PC-9 (cell line): ENCODE data around the gene MT1G. TPM values are rescaled to one million over a fixed set of nuclear protein-coding genes. Genes with fewer than 3 reads are reported as not detected.

Experiments used
- BruUV-seq: library from RNA; stranded (reverse); fragments of 400-500 nt; replicated peaks from 2 replicates; lab custom pipeline; 2021; lab: Mats Ljungman, UMichigan
- CTCF ChIA-PET: fragments of 300-600 bp; sonication (Branson Sonifier 250); formaldehyde crosslinking; loops from one replicate; lab custom pipeline; 2022; ENCODE audit warnings: antibody characterized with exemption; lab: Charles Lee
- POLR2A ChIA-PET: fragments of 300-600 bp; sonication (Branson Sonifier 250); formaldehyde crosslinking; loops from one replicate; lab custom pipeline; 2022; ENCODE audit warnings: antibody characterized with exemption; ENCODE audit not compliant: unreplicated experiment; lab: Charles Lee
- DNase-seq, 2 experiments: peaks; one replicate each; pipeline versions ENCODE4 v3.0.0 to v3.0.0-alpha.2; 2015 to 2022; ENCODE audit warnings: mixed read lengths in 1 of 2
- H2AFZ ChIP-seq: fragments of 200-600 bp; sonication (generic); 2 replicates; pipeline ENCODE4 v1.8.1; 2017; ENCODE audit warnings: antibody characterized with exemption
- H3F3A ChIP-seq: fragments of 200-600 bp; sonication (generic); 2 replicates; pipeline ENCODE4 v1.8.1; 2017; ENCODE audit warnings: antibody characterized with exemption, mild to moderate bottlenecking, low read depth; ENCODE audit not compliant: insufficient read depth
- H3K27ac ChIP-seq: fragments of 200-600 bp; sonication (generic); 2 replicates; pipeline ENCODE4 v1.6.1; 2016; ENCODE audit warnings: mixed run types
- H3K27me3 ChIP-seq: fragments of 200-600 bp; sonication (generic); 2 replicates; pipeline ENCODE4 v1.6.1; 2016; ENCODE audit warnings: low read depth, mixed run types; ENCODE audit not compliant: insufficient read depth
- H3K36me3 ChIP-seq: fragments of 200-600 bp; sonication (generic); 2 replicates; pipeline ENCODE4 v1.6.1; 2016; ENCODE audit warnings: low read depth, mixed run types
- H3K4me1 ChIP-seq: fragments of 200-600 bp; sonication (generic); replicated peaks from 2 replicates; pipeline ENCODE4 v1.6.1; 2016; ENCODE audit warnings: mixed run types; ENCODE audit not compliant: insufficient read depth
- H3K4me2 ChIP-seq: fragments of 200-600 bp; sonication (generic); 2 replicates; pipeline ENCODE4 v1.6.1; 2017; ENCODE audit warnings: mixed run types
- H3K4me3 ChIP-seq: fragments of 200-600 bp; sonication (generic); 2 replicates; pipeline ENCODE4 v1.6.1; 2016; ENCODE audit warnings: mixed run types
- H3K79me2 ChIP-seq: fragments of 200-600 bp; sonication (generic); 2 replicates; pipeline ENCODE4 v1.6.1; 2017; ENCODE audit warnings: low read depth, mixed run types
- H3K9me2 ChIP-seq: fragments of 200-600 bp; sonication (generic); 2 replicates; pipeline ENCODE4 v1.8.1; 2017; ENCODE audit warnings: mild to moderate bottlenecking; ENCODE audit not compliant: insufficient read depth
- H3K9me3 ChIP-seq: fragments of 200-600 bp; sonication (generic); 2 replicates; pipeline ENCODE4 v1.8.1; 2016; ENCODE audit warnings: low read depth; ENCODE audit not compliant: insufficient read depth
- H4K20me1 ChIP-seq: fragments of 200-600 bp; sonication (generic); 2 replicates; pipeline ENCODE4 v1.8.1; 2017; ENCODE audit not compliant: insufficient read depth
- CTCF ChIP-seq: fragments of 200-600 bp; sonication (generic); conservative IDR thresholded peaks from 2 replicates; pipeline ENCODE4 v1.6.1; 2017; ENCODE audit warnings: mixed run types, antibody characterized with exemption, mild to moderate bottlenecking, moderate library complexity
- EZH2 ChIP-seq: fragments of 200-600 bp; sonication (generic); IDR thresholded peaks from 2 replicates; pipeline ENCODE4 v1.8.0; 2017; ENCODE audit warnings: antibody characterized with exemption, low read depth
- intact Hi-C: fragments of 100-400 bp; cut with micrococcal nuclease; formaldehyde crosslinking; loops from one replicate; pipeline ENCODE4 v1.10.0; 2022; ENCODE audit not compliant: unreplicated experiment
- total RNA-seq: library from RNA; stranded (reverse); gene quantifications from 2 replicates; pipeline ENCODE4 v1.2.3, GENCODE V29; 2021

The MT1G gene
- total RNA-seq, 1 experiment from 2014 or later: not detected

- DNase-seq: no peak
- H3K4me2 ChIP-seq: peak overlapping the region; percentile 71
- no peaks in the 10 kb centered on the region for H3K36me3 ChIP-seq
- peak overlapping the region; percentile 32; the same call in 1 of the 2 replicates for H3K4me3 ChIP-seq
- H3K79me2 ChIP-seq: no peaks in the 10 kb centered on the region
- ChIA-PET POLR2A (interaction anchor here (0.5 to 0.6 kb wide), 2 partner anchors 96 to 365 kb away, joined by 4 to 6 read pairs; no protein-coding TSS in a partner anchor), CTCF (interaction anchor here (0.6 to 1.8 kb wide), 8 partner anchors 12 to 67 kb away, joined by 3 to 13 read pairs (median 3); partner anchors contain the start of gene MT2A)
- no peak overlapping the region for H2AFZ ChIP-seq
- H3K9me2 ChIP-seq: no peaks in the 10 kb centered on the region
- H3K9me3 ChIP-seq: no peaks in the 10 kb centered on the region
- no peak overlapping the region for H3K27ac ChIP-seq
- H4K20me1 ChIP-seq: no peaks in the 10 kb centered on the region
- BruUV-seq: no TSS peak
- H3F3A ChIP-seq: peaks cover 24% of the 10 kb centered on the region
- H3K27me3 ChIP-seq: no peaks in the 10 kb centered on the region
- H3K4me1 ChIP-seq: peaks cover 34% of the 10 kb centered on the region
- no peak for TF ChIP-seq EZH2
- TF ChIP-seq CTCF: 0 out of 2 replicates have a peak, but pooled peaks have one; percentile 7
- intact Hi-C loops: loop anchor here (1.0 to 5.0 kb wide), 3 partner anchors 36 to 43 kb away; partner anchors contain the start of genes MT1X and MT2A
Observed at GRCh38 chr16:56643833-56644232, 24.0 kb downstream of the MT1G start.

- H3K4me2 ChIP-seq: peak overlapping the region; percentile 71
- BruUV-seq: no TSS peak
Observed at GRCh38 chr16:56643080-56643778, 24.6 kb downstream of the MT1G start.

More at GRCh38 chr16:56643080-56643778, 24.6 kb downstream of the MT1G start:
- intact Hi-C loops: loop anchor here (1.0 to 5.0 kb wide), 3 partner anchors 35 to 42 kb away; partner anchors contain the start of genes MT1X and MT2A
- POLR2A ChIA-PET: interaction anchor here (0.5 to 0.6 kb wide), 2 partner anchors 95 to 364 kb away, joined by 4 to 6 read pairs; no protein-coding TSS in a partner anchor
- H2AFZ ChIP-seq: no peak overlapping the region
- no peak overlapping the region for H3K27ac ChIP-seq
- H3K4me1 ChIP-seq: peaks cover 34% of the 10 kb centered on the region
- H3K4me3 ChIP-seq: peak overlapping the region; percentile 32; the same call in 1 of the 2 replicates
- no peaks in the 10 kb centered on the region for H4K20me1 ChIP-seq
- no peaks in the 10 kb centered on the region for H3K9me2 ChIP-seq
- CTCF ChIA-PET: interaction anchor here (0.6 to 1.8 kb wide), 9 partner anchors 12 to 67 kb away, joined by 3 to 13 read pairs (median 3); partner anchors contain the start of gene MT2A
- H3K36me3 ChIP-seq: no peaks in the 10 kb centered on the region
- DNase-seq: peak; percentile 69 to 79
- TF ChIP-seq EZH2 (no peak), CTCF (peak; percentile 54)
- no peaks in the 10 kb centered on the region for H3K79me2 ChIP-seq
- peaks cover 24% of the 10 kb centered on the region for H3F3A ChIP-seq
- H3K27me3 ChIP-seq: no peaks in the 10 kb centered on the region
- no peaks in the 10 kb centered on the region for H3K9me3 ChIP-seq
